ENCODE results near the gene MCF2L.
A peak's percentile ranks its signal among the peaks of the same experiment; 100 is the strongest.

The MCF2L gene

DNA sequence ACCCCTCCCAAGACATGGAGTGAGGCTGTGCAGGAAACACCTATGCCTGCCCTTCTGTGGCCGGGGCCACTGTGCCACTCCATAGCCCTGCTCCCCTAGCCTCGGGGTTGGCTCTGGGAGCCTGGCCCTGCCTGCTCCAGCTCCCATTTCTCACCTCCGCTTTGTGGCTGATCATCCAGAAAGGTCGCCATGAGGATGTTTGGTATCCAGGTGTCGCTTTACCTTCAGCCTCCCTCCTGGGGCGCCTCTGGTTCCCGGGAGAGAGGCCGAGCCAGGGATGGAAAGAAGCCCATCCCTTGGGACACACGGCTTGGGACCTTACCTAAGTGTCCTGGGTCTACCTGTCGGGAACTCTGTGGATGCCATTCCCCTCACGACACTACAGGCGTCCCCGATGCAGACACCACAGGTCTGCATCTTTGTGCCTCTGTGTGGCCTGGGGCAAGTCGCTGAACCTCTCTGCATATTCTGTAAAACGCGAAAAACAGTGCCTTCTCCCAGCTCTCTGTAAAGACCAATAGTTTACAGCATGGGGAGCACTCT, 3.4 kb upstream of the MCF2L start:
- DNase-seq, result no peak

DNA sequence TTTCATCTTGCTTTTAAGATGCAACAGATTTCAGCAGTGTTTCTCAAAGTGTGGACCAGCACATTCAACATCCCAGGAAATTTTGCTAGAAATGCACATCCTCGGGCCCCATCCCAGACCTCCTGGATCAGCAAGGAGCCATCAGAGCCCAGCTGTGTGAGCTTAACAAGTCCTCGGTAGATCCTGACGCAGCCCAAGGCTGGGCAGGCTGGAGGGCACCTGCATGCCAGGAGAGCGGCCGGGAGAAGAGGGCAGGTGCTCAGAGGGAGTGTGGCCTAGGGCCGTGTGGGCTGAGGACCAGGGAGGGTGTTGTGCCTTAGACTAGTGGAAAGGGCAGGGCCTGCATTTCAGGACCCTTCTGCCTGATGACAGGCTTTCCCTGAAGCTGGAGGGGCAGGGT, 2.2 kb upstream of the MCF2L start:
- no peak for DNase-seq

DNA sequence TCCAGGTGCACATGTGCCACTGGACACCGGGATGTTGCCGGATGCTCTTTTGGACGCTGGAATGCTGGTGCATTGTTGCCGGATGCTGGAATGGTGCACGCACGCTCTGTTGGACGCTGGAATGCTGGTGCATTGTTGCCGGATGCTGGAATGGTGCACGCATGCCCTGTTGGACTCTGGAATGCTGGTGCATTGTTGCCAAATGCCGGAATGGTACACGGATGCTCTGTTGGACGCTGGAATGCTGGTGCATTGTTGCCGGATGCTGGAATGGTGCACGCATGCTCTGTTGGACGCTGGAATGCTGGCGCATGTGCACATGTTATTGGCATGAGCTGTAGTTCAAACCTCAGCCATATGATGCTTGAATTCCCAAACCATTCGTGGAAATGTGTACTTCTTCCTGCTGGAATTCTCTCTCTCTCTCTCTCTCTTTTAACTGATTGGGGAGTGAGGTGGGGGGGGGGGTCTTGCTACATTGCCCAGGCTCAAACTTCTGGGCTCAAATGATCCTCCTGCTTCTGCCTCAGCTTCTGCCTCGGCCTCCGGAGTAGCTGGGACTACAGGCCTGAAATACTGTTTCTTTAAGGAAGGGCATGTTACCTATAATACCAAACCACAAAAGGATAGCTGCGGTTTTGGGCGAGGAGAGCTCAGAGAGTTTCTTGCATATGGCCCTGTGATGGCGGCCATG, 1.2 kb upstream of the MCF2L start:
- no peak for DNase-seq

- no peak for DNase-seq
These were observed 569 bp upstream of the MCF2L start for GRCh38 chr13:112968380-112968909.

- no peak for DNase-seq
These were observed 801 bp downstream of the MCF2L start for GRCh38 chr13:112969692-112970338.

- DNase-seq, result no peak
These were observed 1.7 kb downstream of the MCF2L start for GRCh38 chr13:112970552-112971287.

- DNase-seq, result no peak
These were observed 2.3 kb downstream of the MCF2L start for GRCh38 chr13:112971288-112971643.

DNA sequence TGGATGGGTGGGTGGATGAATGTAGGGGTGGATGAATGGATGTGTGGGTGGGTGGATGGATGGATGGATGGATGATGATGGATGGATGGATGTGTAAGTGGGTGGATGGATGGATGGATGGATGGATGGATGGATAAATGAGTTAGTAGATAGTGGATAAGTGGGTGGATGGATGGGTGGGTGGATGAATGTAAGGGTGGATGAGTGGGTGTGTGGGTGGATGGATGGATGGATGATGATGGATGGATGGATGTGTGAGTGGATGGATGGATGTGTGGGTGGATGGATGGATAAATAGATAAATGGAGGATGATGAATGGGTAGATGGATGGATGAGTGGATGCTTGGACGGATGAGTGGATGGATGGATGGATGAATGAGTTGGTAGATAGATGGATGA, 3.2 kb downstream of the MCF2L start:
- DNase-seq, result no peak

- DNase-seq, result no peak
These were observed 4.0 kb downstream of the MCF2L start for GRCh38 chr13:112972867-112973576.

GRCh38 chr13:112973577-112973951, 4.5 kb downstream of the MCF2L start:
- no peak for DNase-seq

- no peak for DNase-seq
These were observed 5.1 kb downstream of the MCF2L start for GRCh38 chr13:112974125-112974524.

GRCh38 chr13:112974671-112975070, 5.7 kb downstream of the MCF2L start:
- DNase-seq, result no peak

- no peak for DNase-seq
These were observed 6.5 kb downstream of the MCF2L start for GRCh38 chr13:112975401-112975939.

GRCh38 chr13:112976526-112976925, 7.5 kb downstream of the MCF2L start:
- no peak for DNase-seq

- no peak for DNase-seq
These were observed 8.1 kb downstream of the MCF2L start for GRCh38 chr13:112977091-112977490.

GRCh38 chr13:112977525-112977924, 8.5 kb downstream of the MCF2L start:
- no peak for DNase-seq

DNA sequence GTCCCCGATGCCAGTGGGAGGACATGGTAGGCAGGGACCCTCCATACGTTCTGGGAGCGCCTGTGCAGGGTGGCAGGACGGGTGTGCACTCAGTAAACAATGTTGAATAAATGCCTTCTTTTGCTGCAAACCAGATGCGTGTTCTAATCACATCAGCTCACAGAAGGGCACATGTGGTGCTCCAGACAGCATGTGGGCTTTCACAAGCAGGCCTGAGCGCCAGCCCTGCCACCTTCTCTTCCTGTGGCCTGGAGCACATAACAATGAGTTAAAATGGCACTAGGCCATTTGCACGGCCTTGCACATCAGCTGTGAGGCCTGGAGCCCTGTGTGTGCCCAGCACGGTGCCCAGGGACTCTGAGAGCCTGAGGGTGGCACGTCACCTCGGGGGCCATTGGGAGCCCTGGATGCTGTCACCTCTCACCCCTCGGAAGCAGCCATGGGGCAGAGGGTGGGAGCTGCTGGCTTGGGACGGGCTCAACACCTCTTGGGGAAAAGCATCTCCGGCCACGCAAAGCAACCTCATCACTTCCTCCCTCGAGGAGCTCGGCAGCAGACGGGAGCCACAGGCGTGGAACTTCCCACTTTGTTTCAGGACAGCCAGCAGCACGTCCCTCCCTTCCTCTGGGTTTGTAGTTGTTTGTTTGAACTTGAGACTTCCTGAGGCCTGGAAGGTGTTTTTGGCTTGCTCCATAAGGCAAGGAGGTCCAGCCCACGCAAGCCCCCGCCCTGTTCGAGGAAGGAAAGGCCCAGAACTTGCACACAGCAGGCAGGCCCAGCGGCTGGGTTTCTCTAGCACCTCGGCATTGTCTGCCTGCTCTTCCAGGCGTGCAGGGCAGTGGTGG, 9.8 kb downstream of the MCF2L start:
- DNase-seq, result peak in 1 of 2 experiments; percentile 15

DNA sequence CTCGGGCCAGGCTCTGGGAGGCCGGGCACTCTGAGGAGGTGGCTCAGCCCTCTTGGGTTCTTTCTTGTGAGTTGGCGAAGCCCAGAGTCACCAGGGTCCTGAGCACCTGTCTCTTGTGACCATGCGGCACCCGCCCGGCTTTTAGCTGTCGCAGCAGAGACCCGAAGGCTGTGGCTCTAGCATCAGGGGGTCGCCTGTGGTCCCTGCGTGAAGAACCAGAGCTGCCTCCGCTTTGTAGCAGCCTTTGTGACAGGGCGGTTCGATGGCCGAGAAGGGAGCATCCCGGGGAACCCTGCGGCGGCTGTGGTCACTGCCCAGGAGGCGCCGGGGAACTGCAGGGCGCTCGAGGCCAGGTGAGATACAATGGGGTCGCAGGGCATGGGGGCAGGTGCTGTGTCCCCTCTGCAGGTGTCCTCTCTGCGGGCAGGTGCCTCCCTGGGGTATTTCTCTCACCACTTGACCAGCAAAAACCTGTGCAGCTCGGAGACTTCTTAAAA, 10.4 kb downstream of the MCF2L start:
- no peak for DNase-seq

- no peak for DNase-seq
These were observed 11.4 kb downstream of the MCF2L start for GRCh38 chr13:112980434-112980833.

DNA sequence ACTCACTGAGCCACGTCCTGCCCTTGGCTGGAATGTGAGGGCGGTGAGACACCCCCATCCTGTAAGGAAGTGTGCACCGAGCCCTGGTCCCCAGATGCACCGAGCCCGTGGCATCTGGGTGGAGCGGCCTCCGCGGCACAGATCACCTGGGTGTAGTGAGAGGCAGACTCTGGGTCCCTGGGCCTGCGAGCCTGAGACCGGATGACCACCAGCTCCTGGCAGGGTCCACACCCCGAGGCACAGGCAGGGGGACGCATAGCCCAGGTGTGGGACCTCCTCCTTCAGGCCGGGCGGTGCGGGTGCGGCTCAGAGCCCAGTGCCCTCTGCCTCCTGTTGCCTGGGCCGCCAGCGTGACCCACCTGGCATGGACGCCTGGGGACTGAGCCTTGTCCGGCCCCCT, 12.4 kb downstream of the MCF2L start:
- no peak for DNase-seq

GRCh38 chr13:112982281-112983041, 13.4 kb downstream of the MCF2L start:
- DNase-seq, result no peak

All from Kasumi-1 (cell line).